ENCODE results near the gene ARL5C. TPM values are rescaled to one million over a fixed set of nuclear protein-coding genes. Genes with fewer than 3 reads are reported as not detected.

ARL5C gene
- total RNA-seq, 1 experiment from 2014 or later, result not detected

DNA sequence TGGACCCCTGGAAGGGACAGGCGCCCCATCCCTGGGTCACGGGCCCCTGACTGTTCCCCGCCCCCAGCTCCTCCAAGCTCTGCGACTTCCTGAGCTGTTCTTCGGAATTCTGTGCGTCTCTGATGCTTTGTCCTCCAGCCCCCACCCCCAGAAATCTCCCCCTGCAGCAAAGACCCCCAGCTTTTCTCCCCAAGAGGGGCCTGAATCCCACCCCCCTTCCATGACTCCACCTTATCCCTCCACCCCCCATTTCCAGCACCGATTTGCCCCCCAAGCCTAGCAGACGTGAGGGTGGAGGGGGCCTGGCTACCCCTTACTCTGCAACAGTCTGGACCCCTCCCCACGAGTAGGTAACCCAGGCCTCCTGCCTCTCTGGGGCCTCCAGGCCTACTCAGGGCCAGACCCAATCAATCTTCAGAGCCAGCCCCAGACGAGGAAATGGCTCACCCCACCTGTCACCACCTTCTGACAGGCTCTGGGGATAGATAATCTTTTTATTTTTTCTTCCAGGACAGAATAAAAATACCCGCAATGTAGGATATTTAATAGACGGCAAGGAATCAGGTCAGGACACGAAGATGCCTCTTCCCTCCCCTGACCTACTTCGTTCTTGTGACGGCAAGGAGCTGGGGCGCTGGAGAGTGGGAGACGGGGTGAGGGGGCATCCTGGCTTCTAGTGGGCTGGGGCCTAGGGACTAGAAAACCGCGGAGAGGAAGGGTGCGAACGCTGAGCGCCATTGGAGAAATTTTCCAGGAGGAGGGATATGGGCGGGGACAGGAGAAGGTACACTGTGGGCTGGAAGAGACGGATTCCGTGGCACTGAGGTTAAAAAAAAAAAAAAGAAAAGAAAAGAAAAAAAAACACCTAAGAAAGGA lies 13.8 kb downstream of the ARL5C start:
- no peak overlapping the region for H3K27ac ChIP-seq
- intact Hi-C loops (cut with micrococcal nuclease; ENCODE audit: unreplicated experiment), result loop anchor here (2.0 to 5.0 kb wide), 5 partner anchors 90 to 475 kb away; no protein-coding TSS in a partner anchor

DNA sequence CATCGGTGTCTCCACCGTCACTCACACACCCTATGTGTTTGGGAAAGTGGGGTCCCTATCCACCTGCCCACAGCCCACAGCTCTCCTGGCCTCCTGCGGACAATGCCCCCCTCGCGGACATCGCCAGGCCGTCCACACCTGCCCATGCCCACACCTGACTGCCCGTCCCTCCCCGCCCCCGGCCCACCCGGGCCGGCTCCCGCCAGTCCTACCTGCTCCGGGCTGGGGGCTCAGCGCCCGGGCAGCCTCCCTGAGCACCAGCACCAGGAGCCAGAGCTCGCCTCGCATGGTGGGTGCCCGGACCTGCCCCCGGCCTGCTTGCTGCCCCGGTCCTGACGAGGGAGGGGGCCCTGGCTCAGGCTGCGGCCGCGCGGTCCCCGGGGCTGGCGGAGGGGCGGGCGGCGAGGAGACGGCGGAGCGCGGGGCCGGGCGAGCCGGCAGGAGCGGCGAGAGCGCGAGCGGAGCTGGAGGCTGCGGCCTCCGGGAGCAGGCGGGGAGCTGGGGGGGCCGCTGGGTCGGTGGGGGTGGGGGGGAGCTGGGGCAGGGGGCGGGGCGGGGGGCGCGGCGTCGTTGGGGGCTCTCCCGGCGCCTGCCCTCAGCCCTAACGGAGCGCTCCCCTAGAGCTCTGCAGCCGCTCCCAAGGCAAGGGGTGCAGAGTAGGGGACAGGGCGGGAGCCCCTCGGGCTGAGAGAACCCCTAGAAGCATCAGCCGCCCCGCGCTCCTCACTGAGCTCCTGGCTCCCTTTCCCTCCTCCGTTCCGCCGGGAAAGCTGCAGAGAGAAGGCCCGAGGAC lies 14.6 kb downstream of the ARL5C start, which contains the start of gene PLXDC1:
PLXDC1 (minus strand) TSS at position 488 of the 793 bp plus-strand sequence; CDS start at position 288, 200 bp downstream.
- H3K27ac ChIP-seq, result no peak within 1 kb of the TSS

More for the DNA sequence above, 13.8 kb downstream of the ARL5C start:
- no peaks in the 10 kb centered on the region for H3K9me2 ChIP-seq (ENCODE audit: insufficient read depth)
- no peak for TF ChIP-seq EZH2 (IDR thresholded peaks at IDR 0.05; ENCODE audit: low read depth)
- TF ChIP-seq, protein P1, sequence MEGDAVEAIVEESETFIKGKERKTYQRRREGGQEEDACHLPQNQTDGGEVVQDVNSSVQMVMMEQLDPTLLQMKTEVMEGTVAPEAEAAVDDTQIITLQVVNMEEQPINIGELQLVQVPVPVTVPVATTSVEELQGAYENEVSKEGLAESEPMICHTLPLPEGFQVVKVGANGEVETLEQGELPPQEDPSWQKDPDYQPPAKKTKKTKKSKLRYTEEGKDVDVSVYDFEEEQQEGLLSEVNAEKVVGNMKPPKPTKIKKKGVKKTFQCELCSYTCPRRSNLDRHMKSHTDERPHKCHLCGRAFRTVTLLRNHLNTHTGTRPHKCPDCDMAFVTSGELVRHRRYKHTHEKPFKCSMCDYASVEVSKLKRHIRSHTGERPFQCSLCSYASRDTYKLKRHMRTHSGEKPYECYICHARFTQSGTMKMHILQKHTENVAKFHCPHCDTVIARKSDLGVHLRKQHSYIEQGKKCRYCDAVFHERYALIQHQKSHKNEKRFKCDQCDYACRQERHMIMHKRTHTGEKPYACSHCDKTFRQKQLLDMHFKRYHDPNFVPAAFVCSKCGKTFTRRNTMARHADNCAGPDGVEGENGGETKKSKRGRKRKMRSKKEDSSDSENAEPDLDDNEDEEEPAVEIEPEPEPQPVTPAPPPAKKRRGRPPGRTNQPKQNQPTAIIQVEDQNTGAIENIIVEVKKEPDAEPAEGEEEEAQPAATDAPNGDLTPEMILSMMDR (conservative IDR thresholded peaks at IDR 0.05), result no peak
- no peaks in the 10 kb centered on the region for H4K20me1 ChIP-seq (ENCODE audit: insufficient read depth)
- no peaks in the 10 kb centered on the region for H3K36me3 ChIP-seq (ENCODE audit: low read depth)
- no TSS peak for BruUV-seq (replicated peaks)
- CTCF ChIA-PET, result interaction anchor here (0.6 to 4.3 kb wide), 10 partner anchors 8 to 252 kb away, joined by 3 to 62 read pairs (median 4); partner anchors contain the start of gene FBXO47
- no peaks in the 10 kb centered on the region for H3K79me2 ChIP-seq (ENCODE audit: low read depth)
- POLR2A ChIA-PET (ENCODE audit: unreplicated experiment), result interaction anchor here (0.6 to 0.7 kb wide), 4 partner anchors 13 to 608 kb away, joined by 5 to 8 read pairs (median 6); no protein-coding TSS in a partner anchor
- H3K4me3 ChIP-seq, result peak overlapping the region; percentile 73
- H3F3A ChIP-seq (ENCODE audit: insufficient read depth, low read depth), result peaks cover 15% of the 10 kb centered on the region; the same call in 1 of the 2 replicates
- peaks cover 8% of the 10 kb centered on the region for H3K4me1 ChIP-seq (replicated peaks; ENCODE audit: insufficient read depth)
- H3K4me2 ChIP-seq, result peak overlapping the region; percentile 77
- peak overlapping the region; percentile 62 for H2AFZ ChIP-seq
- no peaks in the 10 kb centered on the region for H3K27me3 ChIP-seq (ENCODE audit: insufficient read depth, low read depth)
- DNase-seq, result no peak
- H3K9me3 ChIP-seq (ENCODE audit: insufficient read depth, low read depth), result no peaks in the 10 kb centered on the region

More for the DNA sequence above, 14.6 kb downstream of the ARL5C start, which contains the start of gene PLXDC1:
- TF ChIP-seq, protein P1 (conservative IDR thresholded peaks at IDR 0.05), result no peak
- no peak for TF ChIP-seq EZH2 (IDR thresholded peaks at IDR 0.05; ENCODE audit: low read depth)
- H3K4me3 ChIP-seq, result peak within 1 kb of the TSS; percentile 73
- H4K20me1 ChIP-seq (ENCODE audit: insufficient read depth), result no peaks in the 10 kb centered on the region
- BruUV-seq (replicated peaks), result no TSS peak
- peaks cover 15% of the 10 kb centered on the region; the same call in 1 of the 2 replicates for H3F3A ChIP-seq (ENCODE audit: insufficient read depth, low read depth)
- intact Hi-C loops (cut with micrococcal nuclease; ENCODE audit: unreplicated experiment), result loop anchor here (5.0 kb wide), 4 partner anchors 91 to 474 kb away; no protein-coding TSS in a partner anchor
- ChIA-PET POLR2A (ENCODE audit: unreplicated experiment) (interaction anchor here (0.5 to 0.7 kb wide), 4 partner anchors 13 to 457 kb away, joined by 4 to 20 read pairs (median 8); no protein-coding TSS in a partner anchor), CTCF (interaction anchor here (0.6 to 4.3 kb wide), 5 partner anchors 13 to 239 kb away, joined by 3 to 62 read pairs (median 4); no protein-coding TSS in a partner anchor)
- peak within 1 kb of the TSS; percentile 77 for H3K4me2 ChIP-seq
- no peak for DNase-seq
- H2AFZ ChIP-seq, result peak within 1 kb of the TSS; percentile 62
- no peaks in the 10 kb centered on the region for H3K9me2 ChIP-seq (ENCODE audit: insufficient read depth)
- H3K36me3 ChIP-seq (ENCODE audit: low read depth), result no peaks in the 10 kb centered on the region
- peaks cover 8% of the 10 kb centered on the region for H3K4me1 ChIP-seq (replicated peaks; ENCODE audit: insufficient read depth)
- H3K79me2 ChIP-seq (ENCODE audit: low read depth), result no peaks in the 10 kb centered on the region
- H3K27me3 ChIP-seq (ENCODE audit: insufficient read depth, low read depth), result no peaks in the 10 kb centered on the region
- no peaks in the 10 kb centered on the region for H3K9me3 ChIP-seq (ENCODE audit: insufficient read depth, low read depth)

All from PC-9 (cell line).